ENCODE data around the gene TMEM167A.

TMEM167A gene

DNA sequence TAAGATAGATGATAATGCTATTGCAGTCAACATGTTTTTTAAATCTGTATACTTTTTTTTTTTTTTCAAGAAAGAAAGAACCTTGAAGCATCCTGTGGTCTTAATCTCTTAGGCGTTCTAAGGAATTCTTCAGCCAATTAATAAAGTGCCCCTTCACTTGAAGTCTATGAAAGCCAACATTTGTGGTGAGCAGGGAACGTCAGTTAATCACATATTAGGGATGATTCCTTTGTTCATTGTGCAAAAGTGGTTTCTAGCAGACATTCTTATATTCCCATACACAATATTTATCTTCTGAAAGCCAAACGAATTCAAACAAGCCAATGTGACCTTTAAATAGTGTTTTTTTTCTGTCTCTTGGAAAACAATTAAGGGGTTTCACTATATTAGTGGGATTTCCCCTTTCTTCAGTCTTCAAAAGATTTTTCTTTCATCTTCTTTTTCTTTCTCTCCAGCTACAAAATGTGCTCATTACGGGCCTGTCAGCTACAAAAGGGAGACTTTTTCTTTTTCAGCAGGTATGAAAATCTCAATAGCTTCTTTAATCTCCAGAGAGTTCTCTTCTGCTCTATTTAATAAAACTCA lies 40.1 kb downstream of the TMEM167A start:
- H3K4me3 ChIP-seq (ENCODE audit: low read depth, low read length), result no peak overlapping the region

DNA sequence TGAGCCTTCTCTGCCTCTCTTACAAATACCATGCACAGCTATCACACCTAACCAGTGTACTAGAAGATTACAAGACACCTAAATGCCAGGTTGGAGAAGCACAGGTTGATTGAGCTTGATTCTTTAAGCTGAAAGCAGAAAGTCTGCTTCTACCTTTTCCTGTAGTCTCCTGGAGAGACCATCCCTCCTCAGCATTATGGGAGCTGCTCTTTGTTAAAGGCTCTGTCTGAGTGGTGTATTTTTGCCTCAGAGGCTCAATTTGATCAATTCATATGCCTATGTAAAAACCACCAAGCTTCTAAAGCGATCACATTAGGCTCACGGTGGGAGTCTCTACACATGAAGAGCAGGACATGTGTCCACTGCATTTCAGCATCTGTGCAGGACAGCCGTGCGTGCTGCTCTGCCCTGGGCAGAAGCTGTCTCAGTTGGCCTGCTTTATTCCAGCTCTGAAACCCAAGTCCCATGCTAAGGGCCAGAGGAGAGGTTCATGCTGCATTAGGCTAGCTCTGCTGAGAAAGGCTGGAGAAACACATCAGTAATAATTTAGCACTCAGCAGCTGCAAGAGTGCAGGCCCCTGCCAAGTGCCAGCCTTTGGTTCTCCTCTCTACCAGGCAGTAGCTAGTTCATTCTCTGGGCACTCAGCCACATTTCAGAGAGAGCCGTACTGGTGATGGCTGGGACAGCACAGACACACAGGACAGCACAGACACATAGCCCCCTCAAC lies 41.7 kb downstream of the TMEM167A start:
- H3K4me3 ChIP-seq (ENCODE audit: low read depth, low read length), result no peak overlapping the region

DNA sequence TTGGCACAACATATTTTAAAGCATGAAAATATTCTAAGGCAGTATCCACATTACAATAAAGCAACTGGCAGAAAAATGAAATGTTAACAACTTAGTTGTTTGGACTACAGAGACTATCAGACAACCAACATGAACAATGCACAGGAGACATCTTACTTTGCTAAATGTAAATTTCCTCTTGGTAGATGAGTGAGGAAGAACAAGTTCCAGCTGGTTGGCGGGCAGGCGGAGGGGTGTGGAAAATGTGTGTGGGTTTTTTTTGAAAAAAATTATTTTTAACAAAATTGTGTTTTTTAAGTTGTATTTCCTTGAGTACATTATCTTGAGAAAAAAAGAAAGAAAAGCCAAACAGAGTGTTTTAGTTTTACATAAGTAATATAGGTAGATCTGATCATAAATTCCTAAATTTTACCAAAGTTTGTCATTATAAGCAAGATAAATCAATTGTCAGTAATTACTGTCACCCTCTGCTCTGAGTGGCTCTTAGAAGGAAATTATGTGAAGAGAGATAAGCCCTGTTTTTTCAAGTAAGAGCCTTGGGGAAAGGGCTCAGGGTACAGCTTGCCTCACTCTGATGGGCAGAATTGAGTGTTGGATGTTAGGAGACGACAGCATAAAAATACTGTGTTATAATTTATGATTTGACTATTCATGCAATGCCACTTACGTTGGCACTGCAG lies 42.5 kb downstream of the TMEM167A start:
- no peak overlapping the region for H3K4me3 ChIP-seq (ENCODE audit: low read depth, low read length)

DNA sequence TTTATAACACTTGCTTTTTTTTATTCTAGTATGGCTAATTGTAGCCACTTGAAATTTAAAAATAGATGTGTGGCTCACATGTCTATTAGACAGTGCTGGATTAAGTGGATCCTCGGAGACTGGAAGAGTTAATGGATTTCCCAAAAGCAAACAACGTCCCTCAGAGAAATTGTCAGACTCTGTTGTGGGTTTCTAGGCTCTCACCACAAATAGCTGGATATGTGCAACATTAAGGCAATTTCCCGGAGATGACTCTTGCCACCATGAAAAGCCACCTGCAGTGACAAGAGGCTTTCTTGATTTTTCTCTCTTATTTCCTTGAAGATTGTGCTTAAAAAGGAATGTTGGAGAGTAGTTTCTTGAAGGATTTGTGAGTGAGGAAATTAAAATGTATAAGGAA lies 43.2 kb downstream of the TMEM167A start:
- H3K4me3 ChIP-seq (ENCODE audit: low read depth, low read length), result no peak overlapping the region

DNA sequence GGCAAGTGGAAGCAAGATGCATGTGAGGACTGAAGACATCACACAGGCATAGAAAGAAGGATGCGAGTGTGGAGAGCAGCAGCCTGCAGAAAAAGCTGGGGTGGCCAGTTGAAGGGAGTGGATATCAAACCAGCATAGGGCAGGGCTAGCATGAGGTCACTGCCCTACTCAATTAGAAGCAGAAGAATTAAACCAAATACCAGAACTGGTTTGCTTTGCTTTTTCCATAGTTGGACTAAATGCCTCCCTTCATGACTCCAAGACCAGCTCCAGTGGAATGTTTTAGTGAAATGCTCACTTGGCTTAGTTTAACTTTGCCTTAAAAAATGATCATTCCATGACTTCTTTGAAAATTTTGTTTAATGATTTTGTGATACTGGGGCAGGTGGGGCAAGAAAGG lies 45.8 kb downstream of the TMEM167A start:
- H3K4me3 ChIP-seq (ENCODE audit: low read depth, low read length), result no peak overlapping the region

DNA sequence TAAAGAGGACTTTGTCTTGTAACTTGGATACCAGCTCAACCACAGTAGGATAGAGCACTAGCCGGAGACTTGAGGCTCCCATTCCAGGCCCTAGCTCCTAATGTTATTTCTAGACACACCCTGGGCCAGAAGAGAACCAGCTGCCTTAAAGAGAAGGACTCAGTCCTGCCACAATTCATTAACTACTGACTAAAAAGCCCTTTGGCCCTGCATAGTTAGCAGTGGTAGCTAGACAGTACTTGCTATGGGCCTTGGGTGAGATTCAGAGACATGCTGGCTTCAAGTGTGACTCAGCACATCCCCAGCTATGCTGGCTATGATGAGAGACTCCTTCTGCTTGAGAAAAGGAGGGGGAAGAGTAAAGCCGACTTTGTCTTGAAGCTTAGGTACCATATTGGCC lies 47.3 kb downstream of the TMEM167A start:
- no peak overlapping the region for H3K4me3 ChIP-seq (ENCODE audit: low read depth, low read length)

DNA sequence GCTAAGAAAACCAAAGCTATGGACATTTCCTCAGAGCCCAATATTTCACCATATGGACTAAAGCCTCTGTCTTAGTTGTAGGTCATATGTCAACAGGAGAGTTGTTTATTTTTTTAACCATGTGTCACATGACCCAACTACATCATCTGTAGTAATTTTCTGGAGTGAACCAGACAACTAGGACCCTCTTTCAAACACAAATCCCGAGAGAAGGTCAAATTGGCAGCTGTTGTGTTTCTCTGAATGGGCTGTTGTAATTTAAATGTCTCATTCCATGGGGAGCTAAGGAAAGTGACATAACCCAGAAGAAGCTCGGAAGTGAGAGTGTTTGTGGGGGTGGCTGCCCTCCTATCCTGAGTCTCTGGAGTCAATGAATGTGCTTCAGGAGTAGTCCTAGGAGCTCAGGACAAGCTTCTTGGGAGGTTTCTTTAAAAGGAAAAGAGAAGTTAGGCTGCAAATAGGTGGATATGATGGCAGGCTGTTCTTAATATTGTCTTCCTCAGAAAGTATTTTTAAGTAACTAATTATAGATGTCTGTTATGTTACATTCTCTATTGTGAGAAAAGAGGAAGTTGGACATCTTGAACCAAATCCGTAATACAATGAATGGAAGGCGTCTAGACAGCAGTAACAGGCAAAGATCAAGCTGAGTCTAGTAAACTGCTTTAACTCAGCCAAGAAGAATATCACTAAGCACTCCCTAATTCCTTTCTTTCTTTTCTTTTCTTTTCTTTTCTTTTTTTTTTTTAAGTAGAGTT lies 50.1 kb downstream of the TMEM167A start:
- H3K4me3 ChIP-seq (ENCODE audit: low read depth, low read length), result no peak overlapping the region

DNA sequence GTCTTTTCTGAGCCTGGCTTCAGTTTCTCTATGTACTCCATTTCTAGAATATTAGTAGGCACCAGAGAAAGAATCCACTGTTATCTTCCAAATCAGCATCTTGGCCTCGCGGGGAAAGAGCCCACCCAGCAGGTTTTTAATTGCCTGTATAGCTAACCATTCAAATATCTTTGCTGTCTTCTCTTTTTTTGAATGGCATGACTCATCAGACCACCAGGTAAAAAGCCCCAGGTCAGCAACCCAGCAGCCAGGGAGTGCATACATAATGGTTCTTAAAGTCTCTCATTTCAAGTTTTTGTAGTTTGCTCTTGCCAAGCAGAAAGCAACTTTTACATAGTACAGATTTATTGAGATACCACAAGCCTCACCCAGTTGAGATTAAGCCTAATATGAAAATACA lies 50.7 kb downstream of the TMEM167A start:
- H3K4me3 ChIP-seq (ENCODE audit: low read depth, low read length), result no peak overlapping the region

DNA sequence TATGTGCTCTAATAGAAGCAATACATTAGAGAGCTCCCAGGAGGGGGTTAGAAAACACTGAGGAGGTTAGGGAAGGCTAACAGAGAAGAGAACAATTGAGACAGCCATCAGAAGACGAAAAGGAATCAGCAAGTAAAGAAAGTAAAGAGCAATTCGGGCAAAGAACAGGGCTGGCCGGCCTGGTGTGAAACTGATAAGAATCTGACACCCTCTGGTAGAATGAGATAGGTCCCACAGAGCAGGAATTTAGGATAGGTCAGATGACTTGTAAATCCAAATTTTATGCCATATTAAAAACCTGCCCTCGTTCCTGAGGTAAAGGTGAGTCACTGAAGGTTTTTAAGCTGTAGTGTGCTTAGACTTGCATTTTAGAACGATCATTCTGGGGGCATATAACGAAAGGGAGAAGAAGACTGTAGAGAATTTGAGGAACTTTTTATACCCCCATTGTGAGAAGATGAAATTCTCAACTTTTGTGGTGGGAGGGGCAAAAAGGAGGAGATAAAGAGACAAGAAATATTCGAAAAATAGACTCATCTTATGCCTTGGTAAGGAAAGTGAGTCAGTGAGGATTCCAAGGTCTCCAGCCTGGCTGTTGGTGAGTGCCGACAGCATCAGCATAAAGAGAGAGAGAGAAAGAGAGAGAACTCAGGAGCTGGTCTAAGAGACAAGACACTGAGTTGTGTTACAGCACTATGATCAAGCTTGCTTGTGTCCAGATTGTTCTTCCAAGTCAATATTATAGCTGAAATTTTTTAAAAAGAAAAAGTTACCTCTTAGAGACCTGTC lies 51.3 kb downstream of the TMEM167A start:
- no peak overlapping the region for H3K4me3 ChIP-seq (ENCODE audit: low read depth, low read length)

DNA sequence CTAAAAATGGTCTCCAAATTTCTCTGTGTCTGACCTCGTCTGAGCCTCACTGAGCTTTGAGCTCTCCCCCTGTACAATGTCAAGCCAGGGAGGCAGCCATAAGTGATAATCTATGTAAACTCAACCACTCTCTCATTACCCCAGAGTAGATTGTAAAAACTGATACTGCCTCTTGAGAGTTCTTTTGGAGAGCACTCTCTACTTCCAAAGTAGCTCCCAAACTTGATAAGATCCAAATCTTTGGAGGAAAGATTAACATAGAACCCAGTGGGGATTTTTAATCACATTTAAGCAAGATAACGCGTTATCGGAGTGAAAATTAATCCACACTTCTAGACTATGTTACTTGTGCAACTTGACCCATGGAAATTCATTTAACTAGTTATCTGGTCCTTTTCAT lies 54.9 kb downstream of the TMEM167A start:
- no peak overlapping the region for H3K4me3 ChIP-seq (ENCODE audit: low read depth, low read length)

DNA sequence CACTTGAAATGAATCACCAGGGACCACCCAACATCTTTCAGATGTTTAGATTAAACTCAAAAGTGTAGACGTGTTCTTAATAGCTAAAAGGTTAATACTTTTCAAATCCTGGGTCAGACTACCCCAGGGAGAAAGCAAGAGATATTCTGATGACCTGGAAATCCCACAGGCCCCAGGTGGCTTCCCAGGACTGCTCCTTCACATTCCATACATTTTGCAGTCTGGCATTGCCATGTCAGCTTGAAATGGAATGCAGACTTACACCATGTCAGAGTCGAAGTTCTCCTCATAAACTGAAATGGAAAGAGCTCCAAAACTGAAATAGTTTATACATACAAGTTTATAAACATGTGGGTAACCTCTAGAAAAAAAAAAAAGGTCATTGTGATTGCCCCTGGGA lies 61.5 kb downstream of the TMEM167A start:
- no peak overlapping the region for H3K4me3 ChIP-seq (ENCODE audit: low read depth, low read length)

DNA sequence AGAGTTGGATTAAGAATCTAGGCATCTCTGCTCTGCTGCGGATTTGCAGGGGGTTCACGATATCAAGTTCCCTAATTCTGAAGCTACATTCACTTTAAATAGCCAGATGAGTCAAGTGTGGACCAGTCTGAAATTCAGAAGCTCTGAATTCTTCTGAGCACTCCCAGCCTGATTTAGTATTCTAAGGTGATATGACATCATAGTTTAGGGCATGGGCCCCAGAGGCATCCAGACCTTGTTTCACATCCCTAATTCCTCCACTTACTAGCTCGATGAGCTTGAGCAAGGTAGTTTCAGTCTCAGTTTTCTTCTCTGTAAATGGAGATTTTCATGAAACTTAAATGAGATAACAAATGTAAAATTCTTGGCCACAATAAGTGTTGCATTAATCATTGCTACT lies 65.2 kb downstream of the TMEM167A start:
- no peak overlapping the region for H3K4me3 ChIP-seq (ENCODE audit: low read depth, low read length)

DNA sequence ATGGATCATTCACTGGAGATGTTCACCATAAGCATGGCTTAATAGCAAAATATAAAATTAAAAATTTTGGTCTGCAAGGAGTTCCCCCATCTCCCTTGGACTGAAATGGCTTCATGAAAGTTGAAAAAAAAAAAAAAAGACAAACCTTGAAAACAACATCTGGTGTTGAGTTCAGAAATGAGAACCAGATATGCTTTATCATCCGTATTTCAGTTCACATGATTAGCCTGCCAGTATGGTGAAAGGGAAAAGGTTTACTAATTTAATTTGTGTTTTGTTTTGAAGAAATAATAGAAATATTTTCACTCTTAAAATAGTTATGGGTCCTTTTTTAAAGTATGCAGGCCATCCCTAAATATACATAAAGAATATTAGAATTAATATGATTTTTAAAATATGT lies 67.8 kb downstream of the TMEM167A start:
- H3K4me3 ChIP-seq (ENCODE audit: low read depth, low read length), result no peak overlapping the region

DNA sequence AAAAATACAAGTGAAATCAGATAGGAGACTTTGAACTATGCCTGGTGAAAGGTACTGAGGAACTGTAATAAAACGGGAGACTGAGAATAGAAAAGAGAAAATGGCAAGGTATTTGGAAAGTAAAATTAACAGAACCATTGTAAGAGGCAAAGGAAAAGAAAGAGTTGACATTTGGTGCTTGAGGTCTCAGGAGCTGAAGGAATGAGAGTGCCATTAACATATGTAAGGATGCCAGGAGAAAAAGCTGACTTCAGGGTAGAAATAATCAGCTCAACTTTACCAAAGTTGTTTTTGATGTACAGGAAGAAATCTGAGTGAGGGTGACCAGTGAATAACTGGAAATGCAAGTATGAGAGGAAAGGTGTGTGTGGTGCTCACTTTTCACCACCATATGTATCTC lies 69.4 kb downstream of the TMEM167A start:
- no peak overlapping the region for H3K4me3 ChIP-seq (ENCODE audit: low read depth, low read length)

DNA sequence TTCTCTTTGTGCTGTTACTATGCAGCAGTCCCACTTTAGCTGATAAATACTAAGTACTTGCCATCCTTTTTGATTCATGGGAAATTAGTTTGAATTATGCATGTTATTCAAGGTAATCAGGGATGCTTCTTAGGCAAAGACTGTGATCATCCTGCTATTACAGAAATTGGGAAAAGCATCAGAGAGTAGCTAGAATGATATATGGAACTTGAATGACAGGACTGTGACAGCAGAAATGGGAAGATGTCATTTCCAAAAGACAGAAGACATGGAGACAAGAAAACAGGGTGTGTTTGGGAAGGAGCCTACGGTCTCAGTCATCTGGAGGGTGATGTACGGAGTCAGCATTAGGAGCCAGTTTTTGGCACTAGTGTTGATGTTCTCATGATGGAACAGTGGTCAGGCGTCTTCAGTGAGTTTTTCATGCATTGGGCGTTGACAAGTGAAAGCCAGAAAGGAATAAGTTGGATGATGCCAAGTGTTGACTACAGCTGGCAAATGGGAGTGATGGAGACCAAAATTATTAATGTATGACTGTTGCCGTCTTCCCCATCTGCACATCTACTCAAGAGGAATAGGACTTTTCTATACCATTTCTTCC lies 70.4 kb downstream of the TMEM167A start:
- H3K4me3 ChIP-seq (ENCODE audit: low read depth, low read length), result no peak overlapping the region

DNA sequence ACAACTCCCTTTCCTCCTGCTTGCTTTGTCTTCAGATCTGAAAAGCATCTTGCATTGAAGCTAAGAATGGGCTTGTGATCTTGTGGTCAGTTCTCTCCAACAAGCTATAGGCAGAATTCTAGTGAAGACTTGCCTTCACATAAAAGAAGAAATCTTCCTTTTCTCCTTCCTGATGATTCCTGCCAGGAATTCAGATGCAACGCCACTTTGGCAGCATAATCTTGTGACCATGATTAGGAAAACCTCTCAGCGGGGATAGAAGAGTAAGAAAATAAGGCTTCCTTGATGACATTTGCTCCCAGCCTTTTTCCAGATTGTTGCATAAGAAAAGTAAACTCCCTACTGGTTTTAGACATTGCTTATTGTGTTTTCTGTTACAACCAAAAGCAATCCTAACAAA lies 73.4 kb downstream of the TMEM167A start:
- no peak overlapping the region for H3K4me3 ChIP-seq (ENCODE audit: low read depth, low read length)
